SU-DHL-6 (cell line): ENCODE results near the gene SLC32A1.

Experiments used
- H2AFZ ChIP-seq: fragments of 200-600 bp; sonication (generic); 2 replicates; pipeline ENCODE4 v1.6.1; 2014; ENCODE audit warnings: low read depth, mild to moderate bottlenecking, moderate library complexity, mixed read lengths, antibody characterized with exemption, low read length; ENCODE audit not compliant: severe bottlenecking
- H3F3A ChIP-seq: fragments of 200-600 bp; shearing (Covaris generic); 2 replicates; pipeline ENCODE4 v1.6.0; 2016; ENCODE audit warnings: antibody characterized with exemption, mild to moderate bottlenecking; ENCODE audit not compliant: insufficient read depth
- H3K27ac ChIP-seq: fragments of 200-600 bp; sonication (generic); 2 replicates; pipeline ENCODE4 v1.5.1; 2016; ENCODE audit warnings: low read depth, mild to moderate bottlenecking, low read length, moderate library complexity, mixed read lengths
- H3K27me3 ChIP-seq: fragments of 200-600 bp; sonication (generic), shearing (Covaris generic); 2 replicates; pipeline ENCODE4 v1.6.0; 2014; ENCODE audit warnings: mild to moderate bottlenecking, low read length
- H3K36me3 ChIP-seq: fragments of 200-600 bp; sonication (generic); 2 replicates; pipeline ENCODE4 v1.6.1; 2014; ENCODE audit warnings: mild to moderate bottlenecking, low read length, mixed read lengths
- H3K4me2 ChIP-seq: fragments of 300-600, 200-600 bp; shearing (Covaris generic), sonication (generic); 2 replicates; pipeline ENCODE4 v1.6.0; 2014; ENCODE audit warnings: low read length, low read depth, mild to moderate bottlenecking; ENCODE audit not compliant: poor library complexity, severe bottlenecking
- H3K4me3 ChIP-seq: fragments of 200-600 bp; sonication (generic); 2 replicates; pipeline ENCODE4 v1.5.1; 2014; ENCODE audit warnings: antibody characterized with exemption, low read length, mild to moderate bottlenecking, mixed read lengths; ENCODE audit not compliant: insufficient read depth, poor library complexity, severe bottlenecking
- H3K79me2 ChIP-seq: fragments of 200-600 bp; sonication (generic); 2 replicates; pipeline ENCODE4 v1.6.1; 2014; ENCODE audit warnings: mild to moderate bottlenecking, low read length, moderate library complexity; ENCODE audit not compliant: insufficient read depth
- H3K9ac ChIP-seq: fragments of 200-600 bp; sonication (generic); 2 replicates; pipeline ENCODE4 v1.7.0; 2014; ENCODE audit warnings: mild to moderate bottlenecking, low read length
- H3K9me2 ChIP-seq: fragments of 200-600 bp; sonication (generic); replicated peaks from 2 replicates; pipeline ENCODE4 v1.6.1; 2014; ENCODE audit warnings: low read length; ENCODE audit not compliant: insufficient read depth
- H3K9me3 ChIP-seq: fragments of 200-600 bp; sonication (generic); 2 replicates; pipeline ENCODE4 v1.6.1; 2014; ENCODE audit warnings: low read length, mixed read lengths; ENCODE audit not compliant: insufficient read depth
- H4K20me1 ChIP-seq: fragments of 200-600 bp; sonication (generic); 2 replicates; pipeline ENCODE4 v1.6.1; 2014; ENCODE audit warnings: low read depth, mild to moderate bottlenecking, antibody characterized with exemption, low read length, moderate library complexity, mixed read lengths
- EZH2phosphoT487 ChIP-seq: fragments of 200-600 bp; sonication (generic), shearing (Covaris generic); conservative IDR thresholded peaks from 2 replicates; pipeline ENCODE4 v1.6.1; 2018; ENCODE audit warnings: mild to moderate bottlenecking, antibody characterized with exemption, low read length, moderate library complexity, mixed read lengths
- TF ChIP-seq, protein P1 (sequence below): fragments of 200-600 bp; sonication (generic); IDR thresholded peaks from one replicate; pipeline ENCODE4 v1.5.1; 2017; ENCODE audit warnings: antibody characterized with exemption, mild to moderate bottlenecking, low read length, moderate library complexity; ENCODE audit not compliant: insufficient read depth, poor library complexity, severe bottlenecking

SLC32A1 gene

GRCh38 chr20:38728191-38728781 is 4.0 kb downstream of the SLC32A1 start:
- Histone ChIP-seq H3K9ac (no peak overlapping the region), H3K79me2 (no peaks in the 10 kb centered on the region), H3F3A (no peaks in the 10 kb centered on the region), H4K20me1 (no peaks in the 10 kb centered on the region), H3K9me3 (no peaks in the 10 kb centered on the region), H3K4me3 (no peak overlapping the region), H3K4me2 (no peak overlapping the region), H2AFZ (no peak overlapping the region), H3K36me3 (no peaks in the 10 kb centered on the region), H3K27me3 (no peaks in the 10 kb centered on the region), H3K27ac (no peak overlapping the region), H3K9me2 (no peaks in the 10 kb centered on the region)
- no peak for TF ChIP-seq EZH2phosphoT487
- TF ChIP-seq, protein P1, sequence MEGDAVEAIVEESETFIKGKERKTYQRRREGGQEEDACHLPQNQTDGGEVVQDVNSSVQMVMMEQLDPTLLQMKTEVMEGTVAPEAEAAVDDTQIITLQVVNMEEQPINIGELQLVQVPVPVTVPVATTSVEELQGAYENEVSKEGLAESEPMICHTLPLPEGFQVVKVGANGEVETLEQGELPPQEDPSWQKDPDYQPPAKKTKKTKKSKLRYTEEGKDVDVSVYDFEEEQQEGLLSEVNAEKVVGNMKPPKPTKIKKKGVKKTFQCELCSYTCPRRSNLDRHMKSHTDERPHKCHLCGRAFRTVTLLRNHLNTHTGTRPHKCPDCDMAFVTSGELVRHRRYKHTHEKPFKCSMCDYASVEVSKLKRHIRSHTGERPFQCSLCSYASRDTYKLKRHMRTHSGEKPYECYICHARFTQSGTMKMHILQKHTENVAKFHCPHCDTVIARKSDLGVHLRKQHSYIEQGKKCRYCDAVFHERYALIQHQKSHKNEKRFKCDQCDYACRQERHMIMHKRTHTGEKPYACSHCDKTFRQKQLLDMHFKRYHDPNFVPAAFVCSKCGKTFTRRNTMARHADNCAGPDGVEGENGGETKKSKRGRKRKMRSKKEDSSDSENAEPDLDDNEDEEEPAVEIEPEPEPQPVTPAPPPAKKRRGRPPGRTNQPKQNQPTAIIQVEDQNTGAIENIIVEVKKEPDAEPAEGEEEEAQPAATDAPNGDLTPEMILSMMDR, result no peak

- TF ChIP-seq, protein P1, result no peak
- TF ChIP-seq EZH2phosphoT487, result no peak
- Histone ChIP-seq H3K79me2 (no peaks in the 10 kb centered on the region), H3K36me3 (no peaks in the 10 kb centered on the region), H3K9me3 (no peaks in the 10 kb centered on the region), H3K9me2 (no peaks in the 10 kb centered on the region), H3K27ac (no peak overlapping the region), H3K4me2 (no peak overlapping the region), H3F3A (no peaks in the 10 kb centered on the region), H3K9ac (no peak overlapping the region), H3K27me3 (no peaks in the 10 kb centered on the region), H3K4me3 (no peak overlapping the region), H2AFZ (no peak overlapping the region), H4K20me1 (no peaks in the 10 kb centered on the region)
Observed at GRCh38 chr20:38728911-38729642, 4.8 kb downstream of the SLC32A1 start.

- no peaks in the 10 kb centered on the region for H3K36me3 ChIP-seq
Observed at GRCh38 chr20:38729767-38730166, 5.5 kb downstream of the SLC32A1 start.

More at GRCh38 chr20:38729767-38730166, 5.5 kb downstream of the SLC32A1 start:
- Histone ChIP-seq H3F3A (no peaks in the 10 kb centered on the region), H3K4me3 (no peak overlapping the region), H3K27ac (no peak overlapping the region), H3K9ac (no peak overlapping the region), H3K9me2 (no peaks in the 10 kb centered on the region), H3K27me3 (no peaks in the 10 kb centered on the region), H3K9me3 (no peaks in the 10 kb centered on the region), H3K79me2 (no peaks in the 10 kb centered on the region), H3K4me2 (no peak overlapping the region), H2AFZ (no peak overlapping the region), H4K20me1 (no peaks in the 10 kb centered on the region)
- TF ChIP-seq EZH2phosphoT487, result no peak
- TF ChIP-seq, protein P1, result no peak
